HG02798 (cell line): ENCODE results near the gene ABCA12.
"Not testable (repeated sequence)": the region's sequence is repeated elsewhere in the genome, so short reads cannot be mapped to it uniquely, and the experiment has no call there.

Source experiments
- ATAC-seq: cut with Tn5 transposase; IDR thresholded peaks from one replicate; pipeline ENCODE4 v1.9.1; 2021; ENCODE audit warnings: mild to moderate bottlenecking; ENCODE audit not compliant: unreplicated experiment, poor library complexity

The ABCA12 gene

GRCh38 chr2:215138479-215138878, at the start of gene ABCA12:
ABCA12 (minus strand) TSS chr2:215138626; CDS start chr2:215138208, 418 bp downstream.
- ATAC-seq: no peak

- no peak for ATAC-seq
Measured at GRCh38 chr2:215188078-215188477, 49.7 kb upstream of the ABCA12 start.

GRCh38 chr2:215186021-215186420, 47.6 kb upstream of the ABCA12 start:
- no peak for ATAC-seq

- ATAC-seq: no peak
Measured at GRCh38 chr2:215178121-215178520, 39.7 kb upstream of the ABCA12 start.

- no peak for ATAC-seq
Measured at GRCh38 chr2:215171796-215172195, 33.4 kb upstream of the ABCA12 start.

GRCh38 chr2:215171151-215171550, 32.7 kb upstream of the ABCA12 start:
- peak; percentile 81 for ATAC-seq

- ATAC-seq: not testable (repeated sequence)
Measured at GRCh38 chr2:215166505-215166904, 28.1 kb upstream of the ABCA12 start.

- ATAC-seq: not testable (repeated sequence)
Measured at GRCh38 chr2:215163319-215163718, 24.9 kb upstream of the ABCA12 start.

GRCh38 chr2:215161301-215161829, 22.9 kb upstream of the ABCA12 start:
- no peak for ATAC-seq

GRCh38 chr2:215160081-215160480, 21.7 kb upstream of the ABCA12 start:
- ATAC-seq: no peak

- no peak for ATAC-seq
Measured at GRCh38 chr2:215156453-215156852, 18.0 kb upstream of the ABCA12 start.

GRCh38 chr2:215149894-215150293, 11.5 kb upstream of the ABCA12 start:
- no peak for ATAC-seq

- ATAC-seq: no peak
Measured at GRCh38 chr2:215149486-215149885, 11.1 kb upstream of the ABCA12 start.

- ATAC-seq: no peak
Measured at GRCh38 chr2:215149060-215149459, 10.6 kb upstream of the ABCA12 start.

- ATAC-seq: no peak
Measured at GRCh38 chr2:215145611-215146010, 7.2 kb upstream of the ABCA12 start.

GRCh38 chr2:215144106-215144875, 5.9 kb upstream of the ABCA12 start:
- no peak for ATAC-seq

- ATAC-seq: no peak
Measured at GRCh38 chr2:215143458-215143857, 5.0 kb upstream of the ABCA12 start.

GRCh38 chr2:215141706-215142105, 3.3 kb upstream of the ABCA12 start:
- ATAC-seq: no peak

- ATAC-seq: no peak
Measured at GRCh38 chr2:215140166-215140707, 1.8 kb upstream of the ABCA12 start.

GRCh38 chr2:215137741-215138340, 585 bp downstream of the ABCA12 start:
- no peak for ATAC-seq

GRCh38 chr2:215137329-215137686, 1.1 kb downstream of the ABCA12 start:
- ATAC-seq: no peak
